Astrocyte (in vitro differentiated cells and primary cell): ENCODE data around the gene LIMA1. TPM values are rescaled to one million over a fixed set of nuclear protein-coding genes. Genes with fewer than 3 reads are reported as not detected.
A peak's percentile ranks its signal among the peaks of the same experiment; 100 is the strongest.
"Not testable (repeated sequence)": the region's sequence is repeated elsewhere in the genome, so short reads cannot be mapped to it uniquely, and the experiment has no call there.

ENCODE experiments used
- DNase-seq: peaks from one replicate; pipeline ENCODE4 v3.0.0-alpha.2; 2010; ENCODE audit warnings: low read depth
- FAIRE-seq: peaks from 2 replicates; lab custom pipeline; 2011; peaks lifted over from hg19 to GRCh38; lab: Jason Lieb, UNC
- H2AFZ ChIP-seq: 2 replicates; pipeline ENCODE4 v1.6.0; 2012; ENCODE audit warnings: low read depth, low read length, inconsistent platforms
- H3K27ac ChIP-seq: 2 replicates; pipeline ENCODE4 v1.5.1; 2011; ENCODE audit warnings: low read depth, low read length, inconsistent platforms
- H3K27me3 ChIP-seq: 2 replicates; pipeline ENCODE4 v1.6.0; 2011; ENCODE audit warnings: low read length, inconsistent platforms; ENCODE audit not compliant: insufficient read depth
- H3K36me3 ChIP-seq: 2 replicates; pipeline ENCODE4 v1.5.1; 2011; ENCODE audit warnings: low read length, inconsistent platforms; ENCODE audit not compliant: insufficient read depth
- H3K4me1 ChIP-seq: 2 replicates; pipeline ENCODE4 v1.5.1; 2011; ENCODE audit warnings: low read length, inconsistent platforms; ENCODE audit not compliant: insufficient read depth
- H3K4me2 ChIP-seq: 2 replicates; pipeline ENCODE4 v1.6.0; 2012; ENCODE audit warnings: low read length, inconsistent platforms
- H3K4me3 ChIP-seq: 2 replicates; pipeline ENCODE4 v1.5.1; 2011; ENCODE audit warnings: low read depth, mild to moderate bottlenecking, low read length, inconsistent platforms; ENCODE audit not compliant: insufficient read depth
- H3K79me2 ChIP-seq: 2 replicates; pipeline ENCODE4 v1.6.0; 2012; ENCODE audit warnings: mild to moderate bottlenecking, low read length, inconsistent platforms; ENCODE audit not compliant: insufficient read depth
- H3K9ac ChIP-seq: 2 replicates; pipeline ENCODE4 v1.6.0; 2012; ENCODE audit warnings: mild to moderate bottlenecking, low read length, inconsistent platforms
- H3K9me3 ChIP-seq: 2 replicates; pipeline ENCODE4 v1.5.1; 2012; ENCODE audit warnings: low read depth, mild to moderate bottlenecking, low read length, inconsistent platforms; ENCODE audit not compliant: insufficient read depth
- H4K20me1 ChIP-seq: 2 replicates; pipeline ENCODE4 v1.6.0; 2012; ENCODE audit warnings: low read length, inconsistent platforms; ENCODE audit not compliant: insufficient read depth
- H3K27ac Mint-ChIP-seq: one replicate; pipeline ENCODE4 v1.8.0; 2021; ENCODE audit warnings: mild to moderate bottlenecking, mixed read lengths; ENCODE audit not compliant: unreplicated experiment
- H3K27me3 Mint-ChIP-seq: one replicate; pipeline ENCODE4 v1.8.0; 2021; ENCODE audit warnings: low read depth, mixed read lengths; ENCODE audit not compliant: unreplicated experiment
- H3K36me3 Mint-ChIP-seq: one replicate; pipeline ENCODE4 v1.8.0; 2021; ENCODE audit warnings: low read depth, mixed read lengths; ENCODE audit not compliant: unreplicated experiment
- H3K4me1 Mint-ChIP-seq: one replicate; pipeline ENCODE4 v1.8.0; 2021; ENCODE audit warnings: low read depth, mixed read lengths; ENCODE audit not compliant: unreplicated experiment
- H3K4me3 Mint-ChIP-seq: one replicate; pipeline ENCODE4 v1.8.0; 2021; ENCODE audit warnings: mild to moderate bottlenecking, moderate library complexity, mixed read lengths; ENCODE audit not compliant: unreplicated experiment
- H3K9me3 Mint-ChIP-seq: one replicate; pipeline ENCODE4 v1.8.0; 2021; ENCODE audit warnings: mild to moderate bottlenecking, mixed read lengths; ENCODE audit not compliant: unreplicated experiment
- CTCF ChIP-seq: IDR thresholded peaks from 2 replicates; pipeline ENCODE4 v1.5.1; 2011; ENCODE audit warnings: low read depth, mild to moderate bottlenecking, inconsistent platforms, low read length, moderate library complexity; ENCODE audit not compliant: insufficient read depth
- EZH2 ChIP-seq: IDR thresholded peaks from 2 replicates; pipeline ENCODE4 v1.6.1; 2012; ENCODE audit warnings: mild to moderate bottlenecking, low read length, inconsistent platforms; ENCODE audit not compliant: insufficient read depth
- total RNA-seq: library from RNA; stranded (reverse); gene quantifications from 2 replicates; pipeline ENCODE4 v1.2.1, GENCODE V29; 2021

LIMA1 gene
- total RNA-seq, 1 donor from 2014 or later, result 173 TPM

DNA sequence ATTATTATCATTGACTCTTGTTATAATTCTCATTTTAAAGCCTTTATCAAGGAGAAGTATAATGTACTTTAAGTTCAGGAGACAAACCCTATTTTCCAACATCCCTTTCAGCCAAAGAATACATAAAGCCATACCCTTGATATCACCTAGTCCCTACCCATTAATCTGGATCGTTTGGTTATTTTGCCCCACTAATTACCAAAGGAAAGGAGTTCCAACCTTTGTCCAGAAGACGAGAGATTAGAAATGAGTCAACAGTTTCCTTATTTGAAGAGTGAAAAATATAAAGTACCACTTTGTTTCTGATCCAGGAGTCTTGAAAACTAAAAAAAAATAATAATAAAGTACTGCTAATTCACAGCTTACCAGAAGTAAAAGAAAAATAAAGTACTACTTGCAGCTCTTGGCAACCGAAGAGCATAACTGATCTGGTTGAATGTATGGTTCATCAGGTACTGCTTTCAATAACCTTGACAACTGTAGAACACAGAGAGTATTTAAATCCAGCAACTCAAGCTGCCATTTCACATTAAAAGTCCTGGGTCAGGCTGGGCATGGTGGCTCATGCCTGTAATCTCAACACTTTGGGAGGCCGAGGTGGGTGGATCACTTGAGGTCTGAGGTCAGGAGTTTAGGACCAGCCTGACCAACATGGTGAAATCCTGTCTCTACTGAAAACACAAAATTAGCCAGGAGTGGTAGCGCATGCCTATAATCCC, 33.7 kb downstream of the LIMA1 start:
- Mint-ChIP-seq H3K4me1 (peaks cover 28% of the 10 kb centered on the region), H3K4me3 (no peak overlapping the region), H3K36me3 (peaks cover 2% of the 10 kb centered on the region), H3K27me3 (no peaks in the 10 kb centered on the region), H3K27ac (no peak overlapping the region), H3K9me3 (no peaks in the 10 kb centered on the region)
- Histone ChIP-seq H3K4me2 (peak overlapping the region; percentile 19), H3K36me3 (no peaks in the 10 kb centered on the region), H3K9me3 (no peaks in the 10 kb centered on the region), H3K27ac (no peak overlapping the region), H3K4me1 (peaks cover 22% of the 10 kb centered on the region), H3K9ac (no peak overlapping the region), H2AFZ (no peak overlapping the region), H3K4me3 (no peak overlapping the region), H3K27me3 (no peaks in the 10 kb centered on the region), H3K79me2 (no peaks in the 10 kb centered on the region), H4K20me1 (no peaks in the 10 kb centered on the region)
- TF ChIP-seq EZH2 (no peak), CTCF (no peak)
- DNase-seq (no peak), FAIRE-seq (no peak)

- Mint-ChIP-seq H3K4me3 (no peak overlapping the region), H3K4me1 (peaks cover 25% of the 10 kb centered on the region), H3K27me3 (no peaks in the 10 kb centered on the region), H3K9me3 (no peaks in the 10 kb centered on the region), H3K27ac (peak overlapping the region; percentile 21), H3K36me3 (peaks cover 2% of the 10 kb centered on the region)
- Histone ChIP-seq H3K4me1 (peaks cover 17% of the 10 kb centered on the region), H3K4me3 (no peak overlapping the region), H3K27me3 (no peaks in the 10 kb centered on the region), H3K27ac (no peak overlapping the region), H3K4me2 (no peak overlapping the region), H3K36me3 (no peaks in the 10 kb centered on the region), H3K79me2 (no peaks in the 10 kb centered on the region), H3K9me3 (no peaks in the 10 kb centered on the region), H4K20me1 (no peaks in the 10 kb centered on the region), H3K9ac (no peak overlapping the region), H2AFZ (no peak overlapping the region)
- DNase-seq, result no peak
- no peak for FAIRE-seq
- TF ChIP-seq EZH2 (no peak), CTCF (no peak)
These were observed 34.4 kb downstream of the LIMA1 start for GRCh38 chr12:50248883-50249282.

DNA sequence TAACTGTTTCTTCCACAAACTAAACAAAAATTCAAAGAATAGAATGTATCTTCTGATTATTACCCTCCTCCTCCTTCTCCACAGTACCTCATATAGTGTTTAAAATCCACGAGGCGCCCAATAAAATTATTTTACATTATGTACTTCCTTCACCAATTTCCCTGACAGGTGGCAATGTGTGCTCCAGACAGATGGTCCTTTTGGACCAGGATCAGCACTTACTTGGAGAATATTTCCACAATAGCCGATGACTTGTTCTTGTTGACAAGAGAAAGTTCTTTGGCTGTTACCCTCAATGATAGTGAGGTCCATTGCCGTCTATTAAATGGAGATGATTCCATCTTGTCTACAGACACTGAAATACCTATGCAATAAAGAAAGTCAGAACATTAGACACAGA, 34.9 kb downstream of the LIMA1 start:
- no peak overlapping the region for H2AFZ ChIP-seq
- Mint-ChIP-seq H3K4me3 (no peak overlapping the region), H3K36me3 (peaks cover 2% of the 10 kb centered on the region), H3K27ac (no peak overlapping the region), H3K27me3 (no peaks in the 10 kb centered on the region), H3K9me3 (no peaks in the 10 kb centered on the region), H3K4me1 (peaks cover 27% of the 10 kb centered on the region)
- no peaks in the 10 kb centered on the region for H4K20me1 ChIP-seq
- peaks cover 19% of the 10 kb centered on the region for H3K4me1 ChIP-seq
- FAIRE-seq (no peak), DNase-seq (no peak)
- no peaks in the 10 kb centered on the region for H3K9me3 ChIP-seq
- H3K27me3 ChIP-seq, result no peaks in the 10 kb centered on the region
- no peak overlapping the region for H3K9ac ChIP-seq
- H3K27ac ChIP-seq, result no peak overlapping the region
- H3K4me3 ChIP-seq, result no peak overlapping the region
- TF ChIP-seq EZH2, result no peak
- no peak for TF ChIP-seq CTCF
- no peak overlapping the region for H3K4me2 ChIP-seq
- H3K79me2 ChIP-seq, result no peaks in the 10 kb centered on the region
- H3K36me3 ChIP-seq, result no peaks in the 10 kb centered on the region

DNA sequence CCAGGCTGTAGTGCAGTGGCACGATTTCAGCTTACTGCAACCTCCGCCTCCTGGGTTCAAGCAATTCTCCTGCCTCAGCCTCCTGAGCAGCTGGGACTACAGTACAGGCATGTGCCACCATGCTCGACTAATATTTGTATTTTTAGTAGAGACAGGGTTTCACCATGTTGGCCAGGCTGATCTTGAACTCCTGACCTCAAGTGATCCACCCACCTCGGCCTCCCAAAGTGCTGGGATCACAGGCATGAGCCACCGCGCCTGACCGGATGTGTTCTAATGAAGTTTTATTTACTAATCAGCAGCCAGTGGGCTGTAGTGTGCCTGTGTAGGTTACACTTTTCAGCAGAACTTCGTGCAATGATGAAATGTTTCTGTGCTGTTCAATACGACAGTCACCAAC, 35.7 kb downstream of the LIMA1 start:
- not testable (repeated sequence) for H3K9me3 Mint-ChIP-seq, H4K20me1 ChIP-seq, H3K36me3 ChIP-seq, H3K27me3 Mint-ChIP-seq, H3K36me3 Mint-ChIP-seq, H2AFZ ChIP-seq, DNase-seq, H3K27me3 ChIP-seq, H3K9me3 ChIP-seq, FAIRE-seq, H3K79me2 ChIP-seq, H3K4me3 ChIP-seq, H3K4me3 Mint-ChIP-seq
- H3K27ac Mint-ChIP-seq, result peak overlapping the region; percentile 94
- H3K4me1 Mint-ChIP-seq, result peaks cover 31% of the 10 kb centered on the region
- Histone ChIP-seq H3K9ac (peak overlapping the region; percentile 60), H3K4me1 (peaks cover 26% of the 10 kb centered on the region), H3K27ac (peak overlapping the region; percentile 76), H3K4me2 (peak overlapping the region; percentile 46)
